Activated CD4-positive, alpha-beta T cell treated with anti-CD3 and anti-CD28 coated beads for 48 hours (primary cell): ENCODE data around the gene LEFTY1.
"Not testable (repeated sequence)": the region's sequence is repeated elsewhere in the genome, so short reads cannot be mapped to it uniquely, and the experiment has no call there.

ENCODE experiments used
- DNase-seq: peaks from one replicate; pipeline ENCODE4 v3.0.0-alpha.2; 2020

Gene LEFTY1

DNA sequence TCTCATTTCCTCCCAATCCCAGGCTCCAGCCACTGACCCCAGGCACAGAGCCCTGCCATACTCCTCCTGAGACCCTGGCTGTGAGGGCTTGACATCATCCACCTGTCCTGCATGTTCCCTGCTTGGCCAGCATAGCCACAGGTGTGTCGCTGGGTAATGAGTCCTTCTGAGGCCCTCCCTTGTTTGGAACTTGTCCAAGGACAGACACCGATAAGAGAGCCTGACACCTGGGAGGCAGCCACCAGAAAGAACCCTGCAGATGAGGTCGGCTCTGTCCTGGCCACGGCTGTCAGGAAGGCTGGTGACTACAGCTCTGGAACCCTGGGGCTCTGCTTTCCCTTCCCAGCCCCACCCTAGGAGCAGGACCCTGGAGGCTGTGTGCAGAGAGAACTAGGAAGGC is 41.3 kb downstream of the LEFTY1 start:
- no peak for DNase-seq

DNA sequence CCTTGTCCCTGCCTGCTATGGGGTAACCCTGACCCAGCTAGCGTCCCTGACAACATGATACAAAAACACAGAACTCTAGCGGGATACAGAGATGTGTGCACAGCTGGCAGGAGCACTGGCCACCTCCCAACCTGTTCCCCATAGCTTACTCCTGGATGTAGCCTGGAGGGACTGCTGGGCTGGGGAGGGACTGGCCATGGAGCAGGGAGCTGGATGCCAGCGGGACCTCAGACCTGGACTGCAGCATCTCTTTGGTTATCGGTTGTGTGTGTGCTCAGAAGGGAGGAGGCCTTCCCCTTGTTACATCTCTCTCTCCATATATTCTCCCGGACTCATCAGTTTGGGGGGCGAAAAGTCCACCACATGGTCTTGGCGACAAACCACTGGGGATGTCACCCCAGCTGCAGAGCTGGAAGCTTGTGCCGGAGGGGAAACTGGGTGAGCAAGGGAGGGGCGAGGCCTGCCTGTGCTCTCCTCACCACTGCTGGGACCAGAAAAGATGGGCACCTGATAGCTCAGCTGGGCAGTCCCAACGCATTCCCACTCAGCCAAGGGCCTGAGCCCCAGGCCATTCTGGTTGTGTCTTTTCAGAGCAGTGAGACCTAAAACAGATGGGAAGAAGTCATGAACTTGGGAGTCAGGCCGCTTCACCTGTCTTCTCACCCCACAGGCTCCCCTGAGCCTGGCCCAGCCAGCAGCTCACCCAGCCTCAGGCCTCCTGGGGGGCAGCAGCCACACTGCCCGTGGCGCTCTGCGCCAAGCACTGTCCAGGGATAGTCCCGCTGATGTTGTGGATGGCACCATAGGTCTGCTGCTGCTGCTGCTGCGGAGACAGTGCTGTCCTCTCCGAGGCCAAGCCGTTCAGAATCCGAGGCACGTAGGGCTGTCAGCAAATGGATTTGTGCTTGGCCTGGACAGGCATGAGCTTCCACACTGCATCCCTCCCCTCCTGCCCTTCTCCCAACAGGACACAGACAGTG is 42.3 kb downstream of the LEFTY1 start:
- DNase-seq = no peak

DNA sequence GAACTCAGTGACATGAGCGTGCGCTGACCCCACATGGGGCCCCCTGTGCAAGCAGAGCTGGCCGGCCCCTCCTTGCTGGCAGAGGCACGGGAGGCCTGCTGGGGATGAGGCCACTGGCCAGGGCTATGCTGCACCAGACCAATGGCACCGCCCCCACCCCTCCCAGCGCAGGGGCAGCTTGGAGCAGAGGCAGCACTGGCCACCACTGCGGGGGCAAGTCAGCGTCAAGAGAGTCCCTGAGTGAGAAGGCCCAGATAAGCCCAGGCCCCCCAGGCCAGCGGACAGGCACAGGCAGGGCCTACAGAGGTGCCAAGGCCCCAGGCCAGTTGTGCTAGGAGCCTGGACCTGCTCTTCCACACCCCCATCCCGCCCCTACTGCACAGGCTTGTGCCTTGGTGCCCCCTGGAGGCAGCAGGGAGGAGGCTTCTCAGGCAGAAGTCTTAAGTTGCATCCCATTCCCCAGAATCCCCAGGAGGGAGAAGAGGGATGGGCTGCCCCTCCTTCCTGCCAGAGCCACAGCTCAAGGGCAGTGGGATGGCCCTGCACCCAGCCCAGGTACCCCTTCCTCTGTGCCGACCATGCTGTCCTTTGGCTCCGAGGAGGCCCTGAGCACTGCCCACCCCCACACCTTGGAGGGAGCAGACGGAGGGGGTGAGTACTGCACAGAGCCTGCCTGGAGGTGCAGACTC is 43.2 kb downstream of the LEFTY1 start:
- peak; percentile 52 for DNase-seq

DNA sequence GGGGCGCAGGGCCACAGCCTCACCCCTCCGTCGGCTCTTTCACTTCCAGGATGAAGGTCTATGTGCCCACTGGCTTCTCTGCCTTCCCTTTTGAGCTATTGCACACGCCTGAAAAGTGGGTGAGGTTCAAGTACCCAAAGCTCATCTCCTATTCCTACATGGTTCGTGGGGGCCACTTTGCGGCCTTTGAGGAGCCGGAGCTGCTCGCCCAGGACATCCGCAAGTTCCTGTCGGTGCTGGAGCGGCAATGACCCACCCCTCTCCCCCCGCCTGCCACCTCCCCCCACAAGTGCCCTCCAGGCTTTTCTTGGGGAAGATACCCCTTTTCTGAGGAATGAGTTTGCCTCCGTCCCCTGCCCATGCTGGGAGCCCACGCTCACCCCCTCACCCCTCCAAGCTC is 43.8 kb downstream of the LEFTY1 start:
- no peak for DNase-seq

DNA sequence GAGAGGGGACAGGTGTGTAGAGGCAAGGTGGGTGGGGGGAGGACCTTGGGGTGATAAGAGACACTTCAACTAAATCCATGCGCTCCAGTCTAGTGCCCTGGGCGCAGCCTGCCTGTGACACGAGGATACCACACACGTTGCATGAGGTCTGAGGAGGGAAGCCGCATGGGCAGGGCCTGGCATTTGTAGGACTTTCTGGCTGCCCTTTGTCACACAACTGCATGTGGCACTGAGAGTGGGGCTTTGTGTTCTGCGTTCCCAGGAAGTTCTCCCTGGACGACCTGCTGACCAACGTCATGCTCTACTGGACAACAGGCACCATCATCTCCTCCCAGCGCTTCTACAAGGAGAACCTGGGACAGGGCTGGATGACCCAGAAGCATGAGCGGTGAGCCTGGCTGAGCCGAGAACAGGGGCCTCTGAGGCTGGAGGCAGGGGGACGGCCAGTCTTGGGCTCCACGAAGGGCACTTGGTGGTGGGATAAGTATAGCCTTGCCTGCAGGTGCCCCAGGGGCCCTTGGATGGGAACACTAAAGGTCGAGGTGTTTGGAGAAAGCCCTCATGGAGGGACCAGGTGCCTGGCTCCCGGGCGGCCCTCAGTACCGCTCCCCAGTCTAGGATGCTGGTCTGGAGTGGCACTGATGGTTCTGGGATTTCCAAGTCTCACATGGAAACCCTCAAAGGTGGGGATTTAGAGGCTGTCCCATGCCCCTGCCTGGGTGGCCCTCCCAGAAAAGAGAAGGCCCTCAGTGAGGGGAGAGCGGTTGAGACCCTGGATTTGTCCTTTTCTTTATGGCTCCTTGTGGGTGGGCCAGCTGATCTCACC is 44.5 kb downstream of the LEFTY1 start:
- no peak for DNase-seq

DNA sequence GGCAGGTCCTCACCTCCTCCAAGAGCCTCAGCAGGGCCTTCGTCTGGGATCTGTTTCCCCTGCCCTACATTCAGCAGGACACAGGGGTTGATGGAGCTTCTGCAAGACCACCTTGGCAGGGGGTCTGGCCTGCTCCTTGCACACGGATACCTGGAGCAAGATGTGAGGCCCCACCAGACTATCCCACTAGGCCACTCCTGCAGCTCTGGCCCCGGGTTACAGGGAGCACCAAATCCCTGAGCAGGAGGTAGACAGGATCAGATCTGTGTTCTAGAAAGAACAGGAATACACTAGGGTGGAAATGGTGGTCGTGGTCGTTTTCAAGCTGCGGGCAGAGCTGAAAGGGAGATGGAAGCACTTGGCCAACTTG is 45.5 kb downstream of the LEFTY1 start:
- DNase-seq = no peak

DNA sequence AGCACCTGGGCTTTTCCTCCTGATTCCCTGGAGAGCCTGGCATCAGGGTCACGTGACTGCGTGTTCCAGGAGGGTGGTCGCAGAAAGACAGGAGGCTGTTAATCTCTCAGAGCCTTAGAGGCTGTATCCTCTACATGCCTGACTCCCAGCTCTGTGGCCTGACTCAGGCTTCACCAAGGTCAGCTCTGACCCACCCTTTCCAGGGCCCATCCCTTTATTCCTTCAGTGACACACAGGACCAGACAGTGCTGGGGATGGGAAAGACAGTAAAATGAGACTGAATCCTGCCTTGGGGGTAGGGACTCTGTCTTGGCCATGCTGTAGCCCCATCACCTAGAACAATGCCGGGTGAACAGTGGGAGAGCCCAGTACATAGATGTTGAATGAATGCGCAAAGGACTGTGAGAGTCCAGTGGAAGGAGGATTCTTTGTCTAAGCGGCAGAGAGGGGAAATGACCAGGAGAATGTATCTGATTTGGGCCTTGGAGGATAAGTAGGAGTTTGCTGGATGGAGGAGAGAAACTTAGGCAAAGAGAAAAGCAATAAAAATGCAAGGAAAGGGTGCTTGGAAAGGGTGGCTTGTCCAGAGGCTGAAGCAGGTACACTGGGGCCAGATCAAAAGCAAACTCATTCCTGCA is 46.0 kb downstream of the LEFTY1 start:
- DNase-seq = no peak

DNA sequence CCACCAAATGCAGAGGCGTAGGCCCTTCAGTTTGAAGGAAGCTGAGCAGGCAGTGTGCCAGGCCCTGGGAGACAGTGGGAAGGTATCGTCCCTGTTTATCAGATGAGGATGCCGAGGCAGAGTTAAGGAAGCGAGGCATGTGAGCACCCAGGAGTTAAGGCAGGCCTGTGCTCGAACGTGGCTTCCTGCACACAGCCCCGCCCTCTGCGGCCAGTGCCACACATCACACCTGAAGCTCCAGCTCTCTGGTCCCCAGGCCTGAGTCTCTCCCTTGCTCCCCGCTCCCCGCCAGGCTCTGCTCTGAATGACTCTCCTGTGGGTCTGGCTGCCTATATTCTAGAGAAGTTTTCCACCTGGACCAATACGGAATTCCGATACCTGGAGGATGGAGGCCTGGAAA is 46.9 kb downstream of the LEFTY1 start:
- no peak for DNase-seq

DNA sequence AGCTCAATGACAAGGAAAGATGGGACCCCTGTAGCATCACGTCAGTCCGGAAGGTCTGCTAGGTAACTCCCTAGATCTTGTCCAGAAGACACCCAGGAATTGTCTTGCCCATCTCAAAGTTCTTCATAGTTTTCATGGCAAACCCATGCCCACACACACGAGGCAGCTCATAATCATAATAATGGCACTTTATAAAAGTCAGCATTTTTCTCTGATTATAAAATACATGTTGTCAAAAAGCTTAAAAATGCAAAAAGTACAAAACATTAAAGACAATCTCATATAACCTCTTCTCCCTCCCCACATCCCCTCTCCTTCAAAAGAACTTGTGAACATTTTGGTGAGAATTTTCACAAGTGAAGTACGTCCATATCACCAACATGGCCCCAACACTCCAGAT is 48.2 kb downstream of the LEFTY1 start:
- DNase-seq = no peak

DNA sequence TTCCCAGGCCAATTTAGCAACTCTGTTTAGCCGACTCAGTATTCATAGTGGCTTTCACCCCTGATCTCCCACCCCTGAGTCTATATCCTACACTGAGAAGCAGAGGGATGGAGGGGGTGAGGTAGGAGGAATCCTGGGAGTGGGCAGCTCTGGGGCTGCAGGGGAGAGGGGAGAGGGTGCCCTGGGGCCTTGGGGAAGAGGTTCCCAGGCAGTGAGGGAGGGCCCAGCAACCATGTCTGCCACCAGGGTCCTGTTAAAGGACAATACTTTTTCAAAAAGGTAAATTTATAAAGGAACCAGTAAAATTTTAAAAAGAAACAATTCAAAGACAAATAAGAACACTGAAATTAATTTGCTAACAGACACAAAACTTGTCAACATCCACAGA is 48.7 kb downstream of the LEFTY1 start:
- no peak for DNase-seq

DNA sequence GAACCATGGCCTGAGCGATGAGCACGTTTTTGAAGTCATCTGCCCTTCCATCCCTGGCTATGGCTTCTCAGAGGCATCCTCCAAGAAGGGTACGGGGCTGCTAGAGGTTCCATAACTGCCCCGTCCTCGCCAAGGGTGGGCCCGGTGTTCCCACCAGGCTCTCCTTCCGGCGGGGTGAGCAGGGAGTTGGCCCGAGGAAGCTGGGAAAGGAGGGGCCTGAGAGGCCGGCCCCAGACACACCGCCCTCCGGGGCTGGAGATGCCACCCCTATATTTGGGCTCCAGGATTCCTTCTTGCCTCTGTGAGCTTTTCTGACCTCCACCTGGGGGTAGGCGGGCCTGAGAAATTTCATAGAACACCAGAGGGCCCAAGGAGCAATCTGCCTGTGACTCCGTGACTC is 50.2 kb downstream of the LEFTY1 start:
- no peak for DNase-seq

DNA sequence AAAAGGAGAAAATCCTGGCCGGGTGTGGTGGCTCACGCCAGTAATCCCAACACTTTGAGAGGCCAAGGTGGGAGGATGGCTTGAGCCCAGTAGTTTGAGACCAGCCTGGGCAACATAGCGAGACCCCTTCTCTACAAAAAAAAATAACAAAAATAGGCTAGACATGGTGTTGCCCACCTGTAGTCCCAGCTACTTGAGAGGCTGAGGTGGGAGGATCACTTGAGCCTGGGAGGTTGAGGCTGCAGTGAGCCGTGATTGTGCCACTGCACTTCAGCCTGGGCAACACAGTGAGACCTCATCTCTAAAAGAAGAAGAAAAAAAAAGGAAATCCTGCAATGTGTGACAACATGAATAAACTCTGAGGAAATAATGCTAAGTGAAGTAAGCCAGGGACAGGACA is 52.6 kb downstream of the LEFTY1 start:
- not testable (repeated sequence) for DNase-seq
